ENCODE results near the gene LAMB3. TPM values are rescaled to one million over a fixed set of nuclear protein-coding genes. Genes with fewer than 3 reads are reported as not detected.

The LAMB3 gene
- total RNA-seq, 1 donor from 2014 or later = 2.6 TPM

DNA sequence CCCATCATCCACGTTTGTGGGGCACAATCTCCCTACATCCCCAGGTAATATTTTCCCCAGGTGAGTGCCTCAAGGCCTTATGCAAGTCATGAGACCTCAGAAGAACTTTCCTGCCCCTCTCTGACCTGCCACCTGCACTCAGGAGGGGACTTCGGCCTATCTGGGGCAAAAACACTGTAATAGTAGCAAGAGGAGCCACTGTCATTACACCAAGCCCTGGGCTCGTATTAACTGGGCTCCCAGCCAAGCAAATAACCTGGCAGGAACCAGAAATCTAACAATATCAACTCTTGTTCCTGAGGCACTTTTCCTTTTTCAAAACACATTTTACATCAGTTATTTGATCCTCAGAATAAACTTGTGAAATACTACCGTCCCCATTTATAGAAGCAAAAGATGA, 30.9 kb downstream of the LAMB3 start:
- Mint-ChIP-seq H3K4me3 (ENCODE audit: unreplicated experiment) (no peak overlapping the region), H3K4me1 (ENCODE audit: unreplicated experiment) (peaks cover 20% of the 10 kb centered on the region), H3K36me3 (ENCODE audit: unreplicated experiment) (no peaks in the 10 kb centered on the region), H3K9me3 (ENCODE audit: unreplicated experiment) (no peaks in the 10 kb centered on the region), H3K27ac (ENCODE audit: unreplicated experiment) (no peak overlapping the region), H3K27me3 (ENCODE audit: unreplicated experiment) (no peaks in the 10 kb centered on the region)
- TF ChIP-seq, protein P1, sequence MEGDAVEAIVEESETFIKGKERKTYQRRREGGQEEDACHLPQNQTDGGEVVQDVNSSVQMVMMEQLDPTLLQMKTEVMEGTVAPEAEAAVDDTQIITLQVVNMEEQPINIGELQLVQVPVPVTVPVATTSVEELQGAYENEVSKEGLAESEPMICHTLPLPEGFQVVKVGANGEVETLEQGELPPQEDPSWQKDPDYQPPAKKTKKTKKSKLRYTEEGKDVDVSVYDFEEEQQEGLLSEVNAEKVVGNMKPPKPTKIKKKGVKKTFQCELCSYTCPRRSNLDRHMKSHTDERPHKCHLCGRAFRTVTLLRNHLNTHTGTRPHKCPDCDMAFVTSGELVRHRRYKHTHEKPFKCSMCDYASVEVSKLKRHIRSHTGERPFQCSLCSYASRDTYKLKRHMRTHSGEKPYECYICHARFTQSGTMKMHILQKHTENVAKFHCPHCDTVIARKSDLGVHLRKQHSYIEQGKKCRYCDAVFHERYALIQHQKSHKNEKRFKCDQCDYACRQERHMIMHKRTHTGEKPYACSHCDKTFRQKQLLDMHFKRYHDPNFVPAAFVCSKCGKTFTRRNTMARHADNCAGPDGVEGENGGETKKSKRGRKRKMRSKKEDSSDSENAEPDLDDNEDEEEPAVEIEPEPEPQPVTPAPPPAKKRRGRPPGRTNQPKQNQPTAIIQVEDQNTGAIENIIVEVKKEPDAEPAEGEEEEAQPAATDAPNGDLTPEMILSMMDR (IDR thresholded peaks at IDR 0.05) = no peak
- no peak for DNase-seq (ENCODE audit: extremely low spot score, unreplicated experiment)

DNA sequence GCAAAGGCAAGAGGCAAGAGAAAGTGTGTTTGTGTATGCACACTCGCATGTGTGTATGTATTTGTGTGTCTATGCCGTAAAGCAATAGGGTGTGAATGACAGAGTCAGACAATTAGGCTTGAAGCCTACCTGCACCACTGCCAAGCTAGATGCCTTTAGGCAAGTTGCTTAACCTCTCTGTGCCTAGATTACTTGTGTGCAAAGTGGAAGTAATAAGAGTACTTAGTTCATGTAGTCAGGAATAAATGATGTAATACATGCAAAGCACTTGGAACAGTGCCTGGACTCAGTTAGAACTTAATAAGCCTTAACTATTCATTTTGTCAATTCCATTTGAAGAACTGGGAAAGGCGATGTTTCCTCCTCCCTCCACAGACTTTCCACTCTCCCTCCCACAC, 31.7 kb downstream of the LAMB3 start:
- no peak overlapping the region for H3K4me3 Mint-ChIP-seq (ENCODE audit: unreplicated experiment)
- no peaks in the 10 kb centered on the region for H3K27me3 Mint-ChIP-seq (ENCODE audit: unreplicated experiment)
- TF ChIP-seq, protein P1 (IDR thresholded peaks at IDR 0.05) = no peak
- no peaks in the 10 kb centered on the region for H3K9me3 Mint-ChIP-seq (ENCODE audit: unreplicated experiment)
- no peaks in the 10 kb centered on the region for H3K36me3 Mint-ChIP-seq (ENCODE audit: unreplicated experiment)
- no peak for DNase-seq (ENCODE audit: extremely low spot score, unreplicated experiment)
- H3K27ac Mint-ChIP-seq (ENCODE audit: unreplicated experiment) = no peak overlapping the region
- peaks cover 12% of the 10 kb centered on the region for H3K4me1 Mint-ChIP-seq (ENCODE audit: unreplicated experiment)

DNA sequence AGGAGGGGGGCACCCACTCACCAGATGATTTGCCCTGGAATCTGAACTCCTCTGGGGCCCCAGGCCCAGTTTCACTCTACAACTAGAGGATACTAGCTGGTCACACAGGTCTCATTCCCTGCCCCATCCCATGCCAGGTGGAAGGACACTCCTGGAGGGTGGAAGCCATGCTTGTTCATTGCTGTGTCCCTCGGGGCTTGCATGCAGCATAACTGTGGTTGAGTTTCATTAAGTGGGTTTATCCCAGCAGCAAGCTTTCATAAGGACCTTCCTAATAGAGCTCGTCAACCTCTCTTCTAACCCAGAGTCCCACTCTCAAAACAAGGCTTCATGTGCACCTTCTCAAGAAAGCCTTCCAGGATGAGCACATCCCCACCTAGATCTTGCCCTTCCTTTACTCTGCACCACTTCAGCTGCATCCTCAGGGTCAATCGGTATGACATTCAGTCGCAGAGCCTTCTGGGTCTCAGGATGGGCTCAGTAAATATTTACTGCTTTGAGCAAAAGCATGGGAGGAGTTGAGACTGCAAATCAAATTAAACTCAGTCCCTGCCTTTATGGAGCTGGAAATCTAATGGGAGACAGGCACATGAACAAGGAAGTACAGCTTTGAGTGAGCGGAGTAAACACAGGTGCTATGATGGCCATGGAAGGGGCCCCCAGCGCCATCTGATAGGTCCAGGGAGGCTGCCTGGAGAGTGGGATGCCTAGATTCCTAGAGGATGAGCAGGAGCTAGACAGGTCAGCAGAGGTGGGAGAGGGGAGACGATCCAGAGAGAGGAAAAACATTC, 32.3 kb downstream of the LAMB3 start:
- TF ChIP-seq, protein P1 (IDR thresholded peaks at IDR 0.05) = no peak
- DNase-seq (ENCODE audit: extremely low spot score, unreplicated experiment) = no peak
- no peaks in the 10 kb centered on the region for H3K27me3 Mint-ChIP-seq (ENCODE audit: unreplicated experiment)
- H3K36me3 Mint-ChIP-seq (ENCODE audit: unreplicated experiment) = no peaks in the 10 kb centered on the region
- no peak overlapping the region for H3K27ac Mint-ChIP-seq (ENCODE audit: unreplicated experiment)
- no peaks in the 10 kb centered on the region for H3K9me3 Mint-ChIP-seq (ENCODE audit: unreplicated experiment)
- H3K4me3 Mint-ChIP-seq (ENCODE audit: unreplicated experiment) = no peak overlapping the region
- H3K4me1 Mint-ChIP-seq (ENCODE audit: unreplicated experiment) = peaks cover 9% of the 10 kb centered on the region

DNA sequence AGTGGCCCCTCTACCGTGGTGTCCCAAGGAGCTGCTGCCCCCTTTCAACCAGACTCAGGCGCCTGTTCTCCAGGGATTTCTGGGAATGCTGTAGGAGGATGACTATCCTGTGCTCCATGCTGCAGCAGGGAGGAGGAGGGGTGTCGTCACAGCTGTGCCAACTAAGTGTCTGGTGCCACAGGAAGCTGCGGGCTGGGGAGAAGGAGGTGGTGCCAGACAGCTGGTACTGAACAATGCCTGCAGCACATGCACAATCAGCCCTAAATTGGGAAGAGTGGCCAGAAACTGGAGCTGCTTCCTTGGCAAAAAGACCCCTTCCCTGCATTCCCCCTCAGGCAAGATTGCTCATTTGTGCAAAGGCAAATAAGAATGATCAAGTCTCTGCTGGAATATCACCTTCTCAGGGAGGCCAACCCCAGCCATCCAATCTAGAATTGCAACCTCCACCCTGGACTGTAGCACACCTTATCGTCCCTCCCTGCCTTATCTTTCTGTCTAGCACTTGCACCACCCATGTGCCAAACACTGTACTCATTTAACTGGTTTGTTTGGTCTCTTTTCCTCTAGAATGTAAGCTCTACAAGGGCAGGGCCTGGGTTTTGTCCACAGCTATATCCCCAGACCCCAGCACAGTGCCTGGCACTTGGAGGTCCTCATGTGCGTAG, 33.3 kb downstream of the LAMB3 start:
- Mint-ChIP-seq H3K4me3 (ENCODE audit: unreplicated experiment) (no peak overlapping the region), H3K9me3 (ENCODE audit: unreplicated experiment) (no peaks in the 10 kb centered on the region), H3K36me3 (ENCODE audit: unreplicated experiment) (no peaks in the 10 kb centered on the region), H3K27me3 (ENCODE audit: unreplicated experiment) (peaks cover under 1% of the 10 kb centered on the region), H3K4me1 (ENCODE audit: unreplicated experiment) (peaks cover 9% of the 10 kb centered on the region), H3K27ac (ENCODE audit: unreplicated experiment) (no peak overlapping the region)
- TF ChIP-seq, protein P1 (IDR thresholded peaks at IDR 0.05) = no peak
- DNase-seq (ENCODE audit: extremely low spot score, unreplicated experiment) = no peak

DNA sequence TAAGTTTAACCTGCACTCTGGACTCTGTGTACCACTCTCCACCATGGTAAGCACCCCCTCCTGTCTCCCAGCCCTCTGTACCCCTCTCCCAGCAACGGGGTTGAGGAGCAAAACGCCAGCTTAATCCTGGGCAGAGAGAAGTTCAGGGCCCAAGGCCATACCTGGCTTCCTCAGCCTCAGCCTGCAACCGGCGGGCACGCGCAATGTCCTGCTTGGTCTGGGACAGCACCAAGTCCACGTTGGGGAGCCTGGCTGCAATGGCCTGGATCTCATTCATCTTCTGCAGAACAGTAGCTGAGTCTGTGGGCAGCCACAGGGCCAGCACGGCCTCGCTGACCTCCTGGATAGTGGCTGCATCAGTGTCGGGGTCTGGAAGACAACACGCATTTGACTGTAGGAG, 33.9 kb downstream of the LAMB3 start:
- Mint-ChIP-seq H3K4me3 (ENCODE audit: unreplicated experiment) (no peak overlapping the region), H3K36me3 (ENCODE audit: unreplicated experiment) (no peaks in the 10 kb centered on the region), H3K9me3 (ENCODE audit: unreplicated experiment) (no peaks in the 10 kb centered on the region), H3K27ac (ENCODE audit: unreplicated experiment) (no peak overlapping the region), H3K4me1 (ENCODE audit: unreplicated experiment) (peaks cover 9% of the 10 kb centered on the region), H3K27me3 (ENCODE audit: unreplicated experiment) (peaks cover 6% of the 10 kb centered on the region)
- no peak for DNase-seq (ENCODE audit: extremely low spot score, unreplicated experiment)
- TF ChIP-seq, protein P1 (IDR thresholded peaks at IDR 0.05) = no peak
